KMS-11 (cell line): Measurements from ENCODE around the gene KCNQ1.

Source experiments
- H2AFZ ChIP-seq: fragments of 200-600 bp; sonication (generic); 2 replicates; pipeline ENCODE4 v1.6.1; 2016; ENCODE audit warnings: antibody characterized with exemption, mixed run types, low read depth
- H3K27ac ChIP-seq: fragments of 200-600 bp; sonication (generic); 2 replicates; pipeline ENCODE4 v1.6.1; 2016; ENCODE audit warnings: mild to moderate bottlenecking, mixed run types
- H3K27me3 ChIP-seq: fragments of 200-600 bp; sonication (generic); 2 replicates; pipeline ENCODE4 v1.6.1; 2017; ENCODE audit warnings: mild to moderate bottlenecking, low read depth, mixed run types, moderate library complexity; ENCODE audit not compliant: insufficient read depth
- H3K36me3 ChIP-seq: fragments of 200-600 bp; sonication (generic); 2 replicates; pipeline ENCODE4 v1.6.1; 2017; ENCODE audit warnings: mild to moderate bottlenecking, mixed run types; ENCODE audit not compliant: insufficient read depth
- H3K4me1 ChIP-seq: fragments of 200-600 bp; sonication (generic); 2 replicates; pipeline ENCODE4 v1.6.1; 2016; ENCODE audit warnings: mild to moderate bottlenecking, low read depth, mixed run types; ENCODE audit not compliant: poor library complexity, severe bottlenecking
- H3K4me2 ChIP-seq: fragments of 200-600 bp; sonication (generic); 2 replicates; pipeline ENCODE4 v1.7.0; 2016; ENCODE audit warnings: mild to moderate bottlenecking, mixed run types
- H3K4me3 ChIP-seq: fragments of 200-600 bp; sonication (generic); IDR thresholded peaks from 2 replicates; pipeline ENCODE4 v1.6.1; 2017; ENCODE audit warnings: low read depth, low read length, mixed read lengths; ENCODE audit not compliant: insufficient read depth
- H3K79me2 ChIP-seq: fragments of 200-600 bp; sonication (generic); 2 replicates; pipeline ENCODE4 v1.6.1; 2016; ENCODE audit warnings: low read depth, mixed run types; ENCODE audit not compliant: insufficient read depth
- H3K9ac ChIP-seq: fragments of 200-600 bp; sonication (generic); 2 replicates; pipeline ENCODE4 v1.6.1; 2016; ENCODE audit warnings: mild to moderate bottlenecking, mixed run types
- H4K20me1 ChIP-seq: fragments of 200-600 bp; sonication (generic); 2 replicates; pipeline ENCODE4 v1.6.1; 2016; ENCODE audit warnings: mild to moderate bottlenecking, mixed run types; ENCODE audit not compliant: insufficient read depth
- CTCF ChIP-seq: fragments of 200-600 bp; sonication (generic); conservative IDR thresholded peaks from 2 replicates; pipeline ENCODE4 v1.6.1; 2017; ENCODE audit warnings: low read depth, mild to moderate bottlenecking, antibody characterized with exemption, low read length, moderate library complexity, mixed read lengths

The KCNQ1 gene

GRCh38 chr11:2529636-2530035 is 84.8 kb downstream of the KCNQ1 start:
- Histone ChIP-seq H3K4me1 (peaks cover 9% of the 10 kb centered on the region), H2AFZ (no peak overlapping the region), H3K9ac (no peak overlapping the region), H4K20me1 (no peaks in the 10 kb centered on the region), H3K27me3 (no peaks in the 10 kb centered on the region), H3K4me3 (no peak overlapping the region), H3K4me2 (no peak overlapping the region), H3K79me2 (no peaks in the 10 kb centered on the region), H3K36me3 (no peaks in the 10 kb centered on the region), H3K27ac (no peak overlapping the region)
- TF ChIP-seq CTCF: no peak

GRCh38 chr11:2530131-2530854 is 85.5 kb downstream of the KCNQ1 start:
- Histone ChIP-seq H3K27ac (no peak overlapping the region), H4K20me1 (no peaks in the 10 kb centered on the region), H3K4me3 (no peak overlapping the region), H3K9ac (no peak overlapping the region), H2AFZ (no peak overlapping the region), H3K79me2 (no peaks in the 10 kb centered on the region), H3K4me1 (peaks cover 9% of the 10 kb centered on the region), H3K4me2 (no peak overlapping the region), H3K36me3 (no peaks in the 10 kb centered on the region), H3K27me3 (no peaks in the 10 kb centered on the region)
- TF ChIP-seq CTCF: no peak

- Histone ChIP-seq H3K36me3 (no peaks in the 10 kb centered on the region), H4K20me1 (no peaks in the 10 kb centered on the region), H3K4me1 (peaks cover 9% of the 10 kb centered on the region)
Observed at GRCh38 chr11:2530855-2531200, 86.0 kb downstream of the KCNQ1 start.

GRCh38 chr11:2531277-2531986 is 86.6 kb downstream of the KCNQ1 start:
- H4K20me1 ChIP-seq: no peaks in the 10 kb centered on the region
- H3K9ac ChIP-seq: no peak overlapping the region
- H3K4me3 ChIP-seq: no peak overlapping the region
- no peaks in the 10 kb centered on the region for H3K79me2 ChIP-seq
- H3K27me3 ChIP-seq: no peaks in the 10 kb centered on the region
- H3K27ac ChIP-seq: no peak overlapping the region
- H3K4me2 ChIP-seq: no peak overlapping the region
- no peaks in the 10 kb centered on the region for H3K36me3 ChIP-seq
- TF ChIP-seq CTCF: peak; percentile 95
- H3K4me1 ChIP-seq: peaks cover 9% of the 10 kb centered on the region
- no peak overlapping the region for H2AFZ ChIP-seq

More at GRCh38 chr11:2530855-2531200, 86.0 kb downstream of the KCNQ1 start:
- no peak overlapping the region for H3K9ac ChIP-seq
- no peaks in the 10 kb centered on the region for H3K79me2 ChIP-seq
- H2AFZ ChIP-seq: no peak overlapping the region
- no peak for TF ChIP-seq CTCF
- no peak overlapping the region for H3K4me2 ChIP-seq
- H3K27ac ChIP-seq: no peak overlapping the region
- no peaks in the 10 kb centered on the region for H3K27me3 ChIP-seq
- H3K4me3 ChIP-seq: no peak overlapping the region
